NCI-H2029 (cell line): ENCODE data around the gene ELL2.
"Not testable (repeated sequence)": the region's sequence is repeated elsewhere in the genome, so short reads cannot be mapped to it uniquely, and the experiment has no call there.

Experiments
- DNase-seq: peaks from one replicate; lab custom pipeline; 2025; lab: John Stamatoyannopoulos, UW

The ELL2 gene

GRCh38 chr5:95880081-95880926, 81.3 kb downstream of the ELL2 start:
- DNase-seq: no peak

- no peak for DNase-seq
These were observed 82.0 kb downstream of the ELL2 start for GRCh38 chr5:95879661-95880060.

GRCh38 chr5:95878417-95879323, 83.0 kb downstream of the ELL2 start:
- DNase-seq: peak; percentile 43

- no peak for DNase-seq
These were observed 84.9 kb downstream of the ELL2 start for GRCh38 chr5:95876782-95877181.

GRCh38 chr5:95874246-95874645, 87.4 kb downstream of the ELL2 start:
- no peak for DNase-seq

- no peak for DNase-seq
These were observed 88.3 kb downstream of the ELL2 start for GRCh38 chr5:95873351-95873750.

- no peak for DNase-seq
These were observed 89.0 kb downstream of the ELL2 start for GRCh38 chr5:95872346-95873268.

GRCh38 chr5:95871146-95871806, 90.4 kb downstream of the ELL2 start:
- no peak for DNase-seq

- no peak for DNase-seq
These were observed 91.5 kb downstream of the ELL2 start for GRCh38 chr5:95870105-95870672.

- DNase-seq: not testable (repeated sequence)
These were observed 92.3 kb downstream of the ELL2 start for GRCh38 chr5:95869173-95869855.

- DNase-seq: no peak
These were observed 93.5 kb downstream of the ELL2 start for GRCh38 chr5:95868136-95868535.

- DNase-seq: no peak
These were observed 95.1 kb downstream of the ELL2 start for GRCh38 chr5:95866435-95867040.

- DNase-seq: peak; percentile 41
These were observed 96.6 kb downstream of the ELL2 start for GRCh38 chr5:95864944-95865504.

- DNase-seq: no peak
These were observed 97.2 kb downstream of the ELL2 start for GRCh38 chr5:95864456-95864855.

- no peak for DNase-seq
These were observed 98.3 kb downstream of the ELL2 start for GRCh38 chr5:95863383-95863757.

GRCh38 chr5:95862671-95863382, 98.8 kb downstream of the ELL2 start:
- DNase-seq: no peak

- no peak for DNase-seq
These were observed 99.6 kb downstream of the ELL2 start for GRCh38 chr5:95861864-95862561.

GRCh38 chr5:95861221-95861863, 100.3 kb downstream of the ELL2 start:
- peak; percentile 87 for DNase-seq
